SU-DHL-6 (cell line): Measurements from ENCODE around the gene TIMM8B.

Experiments used
- EZH2phosphoT487 ChIP-seq: fragments of 200-600 bp; sonication (generic), shearing (Covaris generic); conservative IDR thresholded peaks from 2 replicates; pipeline ENCODE4 v1.6.1; 2018; ENCODE audit warnings: mild to moderate bottlenecking, antibody characterized with exemption, low read length, moderate library complexity, mixed read lengths
- TF ChIP-seq, protein P1 (sequence below): fragments of 200-600 bp; sonication (generic); IDR thresholded peaks from one replicate; pipeline ENCODE4 v1.5.1; 2017; ENCODE audit warnings: antibody characterized with exemption, mild to moderate bottlenecking, low read length, moderate library complexity; ENCODE audit not compliant: insufficient read depth, poor library complexity, severe bottlenecking

DNA sequence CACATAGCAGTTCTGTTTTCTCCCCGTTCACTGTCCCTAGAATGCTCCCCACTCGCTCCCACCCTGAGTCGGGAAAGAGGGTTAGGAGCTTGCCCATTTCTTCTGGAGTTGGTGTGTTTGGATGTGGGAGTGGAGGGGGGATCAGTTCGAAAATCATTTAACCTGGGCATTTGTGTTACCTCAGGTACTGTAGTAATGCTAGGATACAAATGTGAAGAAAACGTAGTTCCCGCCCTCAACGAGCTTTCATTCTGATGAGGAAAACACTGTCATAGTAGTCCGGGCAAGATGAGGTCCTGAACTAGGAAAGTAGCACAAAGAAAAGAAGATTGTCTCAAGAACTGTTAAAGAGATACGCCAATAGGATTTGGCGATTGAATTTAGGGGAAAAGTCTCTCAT is 656 bp upstream of the TIMM8B start:
- TF ChIP-seq, protein P1, sequence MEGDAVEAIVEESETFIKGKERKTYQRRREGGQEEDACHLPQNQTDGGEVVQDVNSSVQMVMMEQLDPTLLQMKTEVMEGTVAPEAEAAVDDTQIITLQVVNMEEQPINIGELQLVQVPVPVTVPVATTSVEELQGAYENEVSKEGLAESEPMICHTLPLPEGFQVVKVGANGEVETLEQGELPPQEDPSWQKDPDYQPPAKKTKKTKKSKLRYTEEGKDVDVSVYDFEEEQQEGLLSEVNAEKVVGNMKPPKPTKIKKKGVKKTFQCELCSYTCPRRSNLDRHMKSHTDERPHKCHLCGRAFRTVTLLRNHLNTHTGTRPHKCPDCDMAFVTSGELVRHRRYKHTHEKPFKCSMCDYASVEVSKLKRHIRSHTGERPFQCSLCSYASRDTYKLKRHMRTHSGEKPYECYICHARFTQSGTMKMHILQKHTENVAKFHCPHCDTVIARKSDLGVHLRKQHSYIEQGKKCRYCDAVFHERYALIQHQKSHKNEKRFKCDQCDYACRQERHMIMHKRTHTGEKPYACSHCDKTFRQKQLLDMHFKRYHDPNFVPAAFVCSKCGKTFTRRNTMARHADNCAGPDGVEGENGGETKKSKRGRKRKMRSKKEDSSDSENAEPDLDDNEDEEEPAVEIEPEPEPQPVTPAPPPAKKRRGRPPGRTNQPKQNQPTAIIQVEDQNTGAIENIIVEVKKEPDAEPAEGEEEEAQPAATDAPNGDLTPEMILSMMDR, result no peak
- TF ChIP-seq EZH2phosphoT487, result no peak
